ENCODE results near the gene TLE5.
"Not testable (repeated sequence)": the region's sequence is repeated elsewhere in the genome, so short reads cannot be mapped to it uniquely, and the experiment has no call there.

The TLE5 gene

DNA sequence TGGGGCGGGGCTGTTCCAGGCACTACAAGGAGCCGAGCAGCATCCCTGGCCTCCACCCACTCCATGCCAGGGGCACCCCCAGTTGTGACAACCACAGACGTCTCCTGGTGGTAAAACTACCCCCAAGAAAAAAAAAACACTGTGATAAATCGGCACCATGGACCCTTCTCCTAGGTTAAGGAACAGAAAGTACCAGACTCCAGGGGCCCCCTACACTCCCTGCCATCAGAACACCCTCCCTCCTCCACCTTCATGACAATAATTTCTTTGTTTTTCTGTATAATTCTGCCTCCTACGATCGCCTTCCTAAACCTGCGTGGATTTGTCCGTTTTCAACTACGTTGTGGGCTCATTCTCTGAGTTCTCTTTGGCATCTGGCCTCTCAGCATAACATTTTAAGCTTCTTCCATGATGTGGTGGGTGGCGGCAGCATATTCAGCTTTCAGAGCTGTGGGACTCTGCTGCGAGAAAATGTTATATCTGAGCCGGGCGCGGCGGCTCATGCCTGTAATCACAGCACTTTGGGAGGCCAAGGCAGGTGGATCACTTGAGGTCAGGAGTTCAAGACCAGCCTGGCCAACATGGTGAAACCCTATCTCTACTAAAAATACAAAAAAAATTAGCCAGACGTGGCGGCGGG, 41.9 kb downstream of the TLE5 start:
- no peak for DNase-seq

DNA sequence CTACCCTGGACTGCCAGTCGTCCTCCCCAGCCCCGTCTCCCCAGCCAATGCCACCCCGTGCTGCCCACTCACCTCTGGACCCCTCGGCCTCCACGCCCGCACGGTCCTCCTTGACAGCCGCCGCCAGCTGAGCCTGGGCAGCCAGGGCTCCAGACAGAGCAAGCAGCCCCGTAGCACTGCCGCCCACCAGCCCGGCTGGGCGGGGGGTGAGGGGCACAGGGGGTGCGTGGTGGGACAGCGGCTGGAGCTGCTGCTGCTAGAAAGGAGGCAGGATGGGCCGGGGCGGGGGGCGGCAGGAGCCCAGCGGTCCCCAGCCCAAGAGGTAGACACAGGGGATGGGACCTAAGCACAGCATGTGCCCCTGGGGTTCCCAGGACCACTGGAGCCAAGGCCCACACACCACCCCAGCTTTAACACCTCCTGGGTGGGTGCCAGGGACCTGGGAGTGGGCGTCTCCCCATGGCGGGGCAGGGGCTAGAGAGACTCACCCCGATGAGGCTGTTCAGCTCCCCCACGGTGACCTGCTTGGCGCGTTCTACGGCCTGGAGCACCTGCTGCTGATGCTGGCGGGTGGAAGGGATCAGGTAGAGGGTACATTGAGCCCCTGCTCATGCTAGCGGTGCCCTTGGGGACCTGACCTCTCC, 43.0 kb downstream of the TLE5 start:
- DNase-seq, result no peak

DNA sequence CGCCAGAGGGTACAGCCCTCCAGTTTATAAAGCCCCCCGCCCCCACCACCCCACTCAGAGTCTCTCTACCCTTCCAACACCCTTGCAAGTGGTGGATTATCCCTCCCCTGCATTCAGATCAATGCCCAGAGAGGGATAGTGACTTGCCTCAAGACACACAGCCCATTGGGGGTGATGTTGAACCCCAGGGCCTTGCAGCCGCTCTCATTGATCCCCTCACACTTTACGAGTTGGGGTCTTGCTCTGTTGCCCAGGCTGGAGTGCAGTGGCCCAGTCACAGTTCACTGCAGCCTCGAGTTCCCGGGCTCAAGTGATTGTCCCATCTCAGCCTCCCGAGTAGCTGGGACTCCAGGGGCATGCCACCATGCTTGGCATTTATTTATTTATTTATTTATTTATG, 44.4 kb downstream of the TLE5 start:
- no peak for DNase-seq

- DNase-seq, result no peak
Observed at GRCh38 chr19:3015126-3016057, 46.9 kb downstream of the TLE5 start.

DNA sequence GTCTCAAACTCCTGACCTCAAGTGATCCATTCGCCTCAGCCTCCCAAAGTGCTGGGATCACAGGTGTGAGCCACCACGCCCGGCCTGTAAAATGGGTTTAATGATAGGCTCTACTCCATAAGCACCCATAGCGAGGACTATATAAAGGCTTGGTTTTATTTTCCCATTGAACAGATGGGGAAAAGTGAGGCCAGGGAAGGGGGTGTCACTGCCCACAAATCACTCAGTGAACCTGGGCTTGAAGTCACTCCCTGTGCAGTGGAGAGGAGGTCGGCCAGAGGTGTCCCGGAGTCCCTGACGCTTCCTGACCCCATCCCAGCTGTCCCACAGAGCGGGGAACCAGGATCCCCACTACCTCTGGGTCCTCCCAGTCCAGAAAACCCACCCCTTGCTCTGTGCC, 48.2 kb downstream of the TLE5 start:
- DNase-seq, result no peak

DNA sequence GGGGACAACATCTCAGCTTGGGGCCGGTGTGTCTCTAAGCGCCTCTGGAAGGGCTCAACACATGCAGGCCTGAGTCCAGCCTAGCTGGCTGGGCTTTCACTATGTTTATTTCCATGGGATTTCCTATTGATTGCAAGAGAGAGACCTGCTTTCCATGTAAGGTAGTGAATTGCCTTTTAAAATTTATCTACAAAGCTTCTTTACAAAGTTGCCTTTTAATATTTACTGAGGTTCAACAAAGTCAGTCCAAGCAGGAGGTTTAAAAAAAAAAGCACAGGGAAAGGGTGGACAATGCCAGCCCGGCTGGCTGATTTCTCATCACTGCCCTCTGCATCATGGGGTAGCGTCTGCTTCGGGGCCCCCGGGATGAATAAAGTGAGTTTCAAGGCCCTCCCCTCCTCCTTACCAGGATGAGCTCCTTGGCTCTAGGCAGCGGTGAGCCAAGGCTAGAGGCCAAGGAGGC, 49.0 kb downstream of the TLE5 start:
- no peak for DNase-seq

- no peak for DNase-seq
Observed at GRCh38 chr19:3012621-3013262, 49.6 kb downstream of the TLE5 start.

DNA sequence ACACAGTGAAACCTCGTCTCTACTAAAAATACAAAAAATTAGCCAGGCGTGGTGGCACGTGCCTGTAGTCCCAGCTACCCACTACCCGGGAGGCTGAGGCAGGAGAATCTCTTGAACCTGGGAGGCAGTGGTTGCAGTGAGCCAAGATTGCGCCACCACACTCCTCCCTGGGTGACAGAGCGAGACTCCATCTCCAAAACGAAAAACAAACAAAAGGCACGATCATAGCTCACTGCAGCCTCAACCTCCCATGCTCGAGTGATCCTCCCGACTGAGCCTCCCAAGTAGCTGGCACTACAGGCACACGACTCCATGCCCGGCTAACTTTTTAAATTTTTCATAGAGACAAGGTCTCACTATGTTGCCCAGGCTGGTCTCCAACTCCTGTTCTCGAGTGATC, 50.2 kb downstream of the TLE5 start:
- not testable (repeated sequence) for DNase-seq

GRCh38 chr19:3010871-3011270, 51.4 kb downstream of the TLE5 start:
- no peak for DNase-seq

DNA sequence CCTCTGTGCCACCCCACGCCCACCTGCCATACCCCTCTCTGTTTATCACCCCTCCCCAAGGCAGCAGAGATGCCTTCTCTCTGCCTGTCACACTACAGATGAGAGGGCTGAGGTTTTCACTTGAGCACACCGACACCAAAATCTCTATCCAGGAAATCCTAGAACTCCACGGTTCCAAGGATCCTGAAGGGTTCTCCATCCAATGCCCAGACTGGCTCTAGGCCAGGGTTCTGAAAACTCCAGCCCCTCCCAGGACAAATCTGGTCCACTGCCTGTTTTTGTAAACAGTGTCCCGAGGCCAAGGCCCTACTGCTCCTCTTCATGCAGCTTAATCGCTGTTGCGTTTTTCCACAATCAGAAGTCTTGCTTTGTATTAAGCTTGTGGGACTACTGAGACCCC, 53.3 kb downstream of the TLE5 start:
- DNase-seq, result no peak

DNA sequence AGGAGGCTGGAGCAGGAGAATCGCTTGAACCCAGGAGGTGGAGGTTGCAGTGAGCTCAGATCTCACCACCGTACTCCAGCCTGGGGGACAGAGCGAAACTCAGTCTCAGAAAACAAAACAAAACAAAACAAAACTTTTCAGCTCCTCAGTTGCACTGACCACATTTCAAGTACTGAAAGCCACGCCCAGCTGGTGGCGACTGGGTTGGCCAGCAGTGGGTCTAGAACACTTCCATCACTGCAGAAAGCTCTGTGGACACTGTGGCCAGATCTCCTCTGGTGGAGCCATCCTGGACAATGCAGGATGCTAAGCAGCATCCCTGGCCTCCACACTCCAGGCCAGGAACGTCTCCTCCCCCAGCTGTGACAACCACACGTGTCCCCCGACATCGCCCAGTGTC, 54.3 kb downstream of the TLE5 start:
- DNase-seq, result no peak

DNA sequence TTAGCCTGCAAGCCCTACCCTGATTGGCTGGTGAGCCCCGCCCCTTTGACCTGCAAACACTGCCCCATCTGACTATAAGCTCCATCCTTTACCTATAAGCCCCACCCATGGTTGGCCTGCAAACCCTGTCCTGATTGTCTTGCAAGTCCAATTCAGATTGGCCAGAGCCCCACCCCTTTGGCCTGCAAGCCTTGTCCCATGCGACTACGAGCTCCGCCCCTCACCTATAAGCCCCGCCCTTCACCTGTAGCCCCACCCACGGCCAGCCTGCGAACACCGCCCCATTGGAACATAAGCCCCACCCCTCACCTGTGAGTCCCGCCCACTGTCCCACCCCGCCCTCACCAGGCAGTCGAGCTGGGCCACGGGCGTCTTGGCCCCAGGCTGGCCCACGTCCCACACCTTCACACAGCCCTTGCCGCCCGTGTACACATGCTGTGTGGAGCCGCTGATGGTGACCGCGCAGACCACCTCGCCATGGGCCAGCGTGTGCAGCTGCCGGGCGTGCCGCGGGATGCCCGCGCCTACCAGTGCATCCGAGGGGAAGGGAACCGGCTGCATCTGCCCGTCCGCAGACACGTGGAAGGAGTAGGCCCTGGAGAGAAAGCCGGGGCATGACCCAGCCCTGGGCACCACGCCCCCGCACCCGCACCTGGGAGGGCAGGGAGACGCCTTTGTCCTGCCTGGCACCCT, 56.1 kb downstream of the TLE5 start:
- DNase-seq, result no peak

DNA sequence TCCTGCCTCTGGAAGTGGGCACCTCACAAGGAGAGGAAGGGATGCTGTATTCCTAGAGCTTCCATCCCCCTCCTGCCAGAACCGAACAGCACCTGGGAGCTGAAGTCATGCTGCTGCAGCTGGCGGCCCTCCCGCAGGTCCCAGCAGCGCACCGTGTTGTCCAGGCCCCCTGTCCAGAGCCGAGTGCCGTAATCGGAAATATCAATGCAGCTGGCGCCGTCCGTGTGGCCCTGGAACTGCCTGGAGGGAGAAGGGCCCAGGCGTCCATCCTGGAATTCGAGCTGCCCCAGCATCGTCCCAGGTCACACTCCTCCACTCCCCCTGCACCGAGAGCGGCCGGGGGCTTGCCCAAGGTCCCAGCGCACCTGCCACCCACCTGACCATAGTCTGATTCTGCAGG, 57.0 kb downstream of the TLE5 start:
- no peak for DNase-seq

GRCh38 chr19:3004522-3004921, 57.8 kb downstream of the TLE5 start:
- no peak for DNase-seq

DNA sequence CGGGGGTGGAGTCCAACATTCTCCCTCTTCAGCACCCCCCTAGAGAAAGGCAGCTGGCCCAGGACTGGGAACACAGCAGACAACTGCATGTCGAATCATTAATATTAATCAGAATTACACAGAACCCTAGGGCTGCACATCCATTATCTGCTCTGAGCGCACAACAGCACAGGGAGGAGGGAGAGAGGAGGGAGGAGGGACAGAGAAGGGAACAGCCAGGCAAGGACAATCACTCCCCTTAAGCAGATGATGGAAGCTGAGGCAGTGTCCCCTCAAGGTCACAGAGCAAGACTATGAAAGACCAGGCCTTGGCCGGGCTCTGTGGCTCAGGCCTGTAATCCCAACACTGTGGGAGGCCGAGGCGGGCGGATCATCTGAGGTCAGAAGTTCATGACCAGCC, 59.2 kb downstream of the TLE5 start:
- no peak for DNase-seq
